ENCODE measurements around the gene NOS1AP.

DNA sequence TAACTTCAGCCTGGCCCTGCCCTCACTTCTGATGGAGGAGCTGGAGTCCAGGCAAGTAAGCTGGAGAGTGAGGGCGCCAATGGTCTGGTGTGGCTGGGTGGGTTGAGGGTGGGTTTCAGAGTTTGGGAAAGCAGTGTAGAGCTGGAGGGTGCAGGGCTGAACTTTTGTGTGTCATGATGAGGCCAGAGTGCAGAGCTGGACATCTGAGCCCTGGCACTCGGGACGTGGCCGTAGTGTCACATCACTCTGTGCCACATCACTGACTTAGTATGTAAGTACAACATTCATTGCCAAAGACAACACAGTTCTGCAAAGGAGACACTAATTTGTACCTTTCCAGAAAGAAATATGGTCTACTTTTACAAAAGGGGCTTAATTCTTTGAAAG is 291.4 kb downstream of the NOS1AP start:
- no peak for TF ChIP-seq TAF1 (IDR thresholded peaks at IDR 0.05; ENCODE audit: borderline replicate concordance, low read depth, low read length)
- TF ChIP-seq POLR2A (IDR thresholded peaks at IDR 0.05; ENCODE audit: low read depth, low read length) = no peak
- no peak for TF ChIP-seq POLR2AphosphoS5 (IDR thresholded peaks at IDR 0.05; ENCODE audit: low read depth, low read length)
